ENCODE data around the gene RESP18. TPM values are rescaled to one million over a fixed set of nuclear protein-coding genes. Genes with fewer than 3 reads are reported as not detected.

RESP18 gene
- total and polyA plus RNA-seq, 7 donors, result not detected

Small RNA genes within 50 kb of the gene (small RNA-seq; reads per million reads assigned to genes)
- gene AC053503.3 (0 reads per million in 3 donors), gene MIR153-1 (0 to 0.11 (median 0) reads per million in 3 donors)

Other genes starting within 250 kb of the RESP18 start
- gene NHEJ1, start 171.9 kb downstream of the RESP18 start, total RNA-seq, result 10 to 100 TPM; 15.1 to 22.5 (median 18.4) TPM
- gene NHEJ1, start 171.9 kb downstream of the RESP18 start, polyA plus RNA-seq, result 10 to 100 TPM; 23.6 to 60.1 (median 50.2) TPM
- 1 to 10 TPM in 1 of 4 donors, under 1 TPM in 3; 0.14 to 3.9 (median 0.67) TPM for gene SLC23A3, start 162.7 kb downstream of the RESP18 start, total RNA-seq
- 1 to 10 TPM in 2 of 3 donors, under 1 TPM in 1; 0.60 to 6.5 (median 1.6) TPM for gene SLC23A3, start 162.7 kb downstream of the RESP18 start, polyA plus RNA-seq
- gene CNPPD1, start 155.8 kb downstream of the RESP18 start, total RNA-seq, result 10 to 100 TPM; 24.1 to 38.5 (median 34.1) TPM
- gene CNPPD1, start 155.8 kb downstream of the RESP18 start, polyA plus RNA-seq, result 10 to 100 TPM; 53.5 to 79.5 (median 59.4) TPM
- gene RETREG2, start 154.5 kb downstream of the RESP18 start, total RNA-seq, result 10 to 100 TPM; 37.3 to 48.2 (median 43.2) TPM
- gene RETREG2, start 154.5 kb downstream of the RESP18 start, polyA plus RNA-seq, result 10 to 100 TPM; 36.6 to 81.3 (median 43.5) TPM
- gene ZFAND2B, start 126.0 kb downstream of the RESP18 start, total RNA-seq, result 10 to 100 TPM; 26.9 to 55.8 (median 45.6) TPM
- 100 to 1,000 TPM in 1 of 3 donors, 10 to 100 TPM in 2; 52.4 to 103 (median 95.5) TPM for gene ZFAND2B, start 126.0 kb downstream of the RESP18 start, polyA plus RNA-seq
- gene ABCB6, start 113.8 kb downstream of the RESP18 start, total RNA-seq, result 10 to 100 TPM; 11.8 to 23.0 (median 16.1) TPM
- gene ABCB6, start 113.8 kb downstream of the RESP18 start, polyA plus RNA-seq, result 10 to 100 TPM in 1 of 3 donors, 1 to 10 TPM in 1, not detected in 1; 4.8 to 39.3 TPM
- 10 to 100 TPM; 28.8 to 32.0 (median 29.8) TPM for gene ATG9A, start 103.1 kb downstream of the RESP18 start, total RNA-seq
- gene ATG9A, start 103.1 kb downstream of the RESP18 start, polyA plus RNA-seq, result 10 to 100 TPM in 2 of 3 donors, 1 to 10 TPM in 1; 7.6 to 40.6 (median 10.2) TPM
- 10 to 100 TPM; 28.1 to 52.6 (median 41.1) TPM for gene ANKZF1, start 102.9 kb downstream of the RESP18 start, total RNA-seq
- 10 to 100 TPM in 1 of 3 donors, 1 to 10 TPM in 2; 9.0 to 36.9 (median 9.7) TPM for gene ANKZF1, start 102.9 kb downstream of the RESP18 start, polyA plus RNA-seq
- gene GLB1L, start 87.3 kb downstream of the RESP18 start, total RNA-seq, result 10 to 100 TPM in 1 of 4 donors, 1 to 10 TPM in 3; 6.9 to 26.0 (median 8.2) TPM
- 1 to 10 TPM; 2.1 to 4.3 (median 3.6) TPM for gene GLB1L, start 87.3 kb downstream of the RESP18 start, polyA plus RNA-seq
- 10 to 100 TPM; 12.2 to 19.9 (median 18.2) TPM for gene STK16, start 87.3 kb downstream of the RESP18 start, total RNA-seq
- 10 to 100 TPM; 45.3 to 61.7 (median 57.1) TPM for gene STK16, start 87.3 kb downstream of the RESP18 start, polyA plus RNA-seq
- not detected for gene TUBA4B, start 79.5 kb downstream of the RESP18 start, total RNA-seq
- gene TUBA4B, start 79.5 kb downstream of the RESP18 start, polyA plus RNA-seq, result not detected
- 100 to 1,000 TPM in 1 of 4 donors, 10 to 100 TPM in 3; 47.1 to 109 (median 55.0) TPM for gene TUBA4A, start 78.8 kb downstream of the RESP18 start, total RNA-seq
- gene TUBA4A, start 78.8 kb downstream of the RESP18 start, polyA plus RNA-seq, result 10 to 100 TPM; 74.4 to 95.4 (median 76.9) TPM
- 10 to 100 TPM; 27.4 to 42.1 (median 40.0) TPM for gene DNAJB2, start 53.4 kb downstream of the RESP18 start, total RNA-seq
- gene DNAJB2, start 53.4 kb downstream of the RESP18 start, polyA plus RNA-seq, result 10 to 100 TPM; 56.4 to 73.9 (median 67.3) TPM
- 1 to 10 TPM; 1.2 to 8.8 (median 7.9) TPM for gene PTPRN, start 23.3 kb downstream of the RESP18 start, total RNA-seq
- gene PTPRN, start 23.3 kb downstream of the RESP18 start, polyA plus RNA-seq, result 1 to 10 TPM in 1 of 3 donors, not detected in 2; 3.6 TPM
- 10 to 100 TPM; 43.2 to 62.8 (median 53.1) TPM for gene DNPEP, start 55.2 kb upstream of the RESP18 start, total RNA-seq
- 100 to 1,000 TPM; 108 to 137 (median 132) TPM for gene DNPEP, start 55.2 kb upstream of the RESP18 start, polyA plus RNA-seq
- gene DES, start 85.6 kb upstream of the RESP18 start, total RNA-seq, result over 10,000 TPM in 3 of 4 donors, 1,000 to 10,000 TPM in 1; 7,366 to 30,562 (median 13,340) TPM
- 100 to 1,000 TPM in 2 of 3 donors, 10 to 100 TPM in 1; 35.1 to 264 (median 162) TPM for gene DES, start 85.6 kb upstream of the RESP18 start, polyA plus RNA-seq
- gene SPEG, start 102.1 kb upstream of the RESP18 start, total RNA-seq, result 100 to 1,000 TPM; 123 to 321 (median 194) TPM
- gene SPEG, start 102.1 kb upstream of the RESP18 start, polyA plus RNA-seq, result 10 to 100 TPM in 2 of 3 donors, 1 to 10 TPM in 1; 6.0 to 25.4 (median 13.4) TPM
- 10 to 100 TPM; 13.9 to 24.7 (median 21.3) TPM for gene GMPPA, start 166.1 kb upstream of the RESP18 start, total RNA-seq
- gene GMPPA, start 166.1 kb upstream of the RESP18 start, polyA plus RNA-seq, result 10 to 100 TPM; 42.6 to 52.8 (median 44.2) TPM
- under 1 TPM in 1 of 4 donors, not detected in 3; under 0.01 TPM for gene ASIC4, start 181.7 kb upstream of the RESP18 start, total RNA-seq
- gene ASIC4, start 181.7 kb upstream of the RESP18 start, polyA plus RNA-seq, result under 1 TPM in 1 of 3 donors, not detected in 2; 0.07 TPM
- gene CHPF, start 211.1 kb upstream of the RESP18 start, total RNA-seq, result 10 to 100 TPM; 12.5 to 39.1 (median 23.5) TPM
- gene CHPF, start 211.1 kb upstream of the RESP18 start, polyA plus RNA-seq, result 10 to 100 TPM in 1 of 3 donors, 1 to 10 TPM in 2; 5.5 to 37.3 (median 6.6) TPM
- gene TMEM198, start 211.3 kb upstream of the RESP18 start, total RNA-seq, result 1 to 10 TPM in 3 of 4 donors, under 1 TPM in 1; 0.71 to 3.0 (median 1.6) TPM
- gene TMEM198, start 211.3 kb upstream of the RESP18 start, polyA plus RNA-seq, result 1 to 10 TPM in 2 of 3 donors, not detected in 1; 1.2 to 3.9 TPM
- gene OBSL1, start 238.8 kb upstream of the RESP18 start, total RNA-seq, result 10 to 100 TPM; 34.6 to 83.6 (median 53.3) TPM
- 10 to 100 TPM in 1 of 3 donors, 1 to 10 TPM in 2; 2.8 to 15.6 (median 7.8) TPM for gene OBSL1, start 238.8 kb upstream of the RESP18 start, polyA plus RNA-seq
- gene INHA, start 239.6 kb upstream of the RESP18 start, total RNA-seq, result under 1 TPM in 2 of 4 donors, not detected in 2; 0.33 to 0.36 TPM
- under 1 TPM in 2 of 3 donors, not detected in 1; 0.31 to 0.46 TPM for gene INHA, start 239.6 kb upstream of the RESP18 start, polyA plus RNA-seq

Measured in sigmoid colon (tissue), 7 donors.